KMS-11 (cell line): ENCODE results near the gene MLPH.

Source experiments
- H2AFZ ChIP-seq: fragments of 200-600 bp; sonication (generic); 2 replicates; pipeline ENCODE4 v1.6.1; 2016; ENCODE audit warnings: antibody characterized with exemption, mixed run types, low read depth
- H3K27ac ChIP-seq: fragments of 200-600 bp; sonication (generic); 2 replicates; pipeline ENCODE4 v1.6.1; 2016; ENCODE audit warnings: mild to moderate bottlenecking, mixed run types
- H3K27me3 ChIP-seq: fragments of 200-600 bp; sonication (generic); 2 replicates; pipeline ENCODE4 v1.6.1; 2017; ENCODE audit warnings: mild to moderate bottlenecking, low read depth, mixed run types, moderate library complexity; ENCODE audit not compliant: insufficient read depth
- H3K36me3 ChIP-seq: fragments of 200-600 bp; sonication (generic); 2 replicates; pipeline ENCODE4 v1.6.1; 2017; ENCODE audit warnings: mild to moderate bottlenecking, mixed run types; ENCODE audit not compliant: insufficient read depth
- H3K4me1 ChIP-seq: fragments of 200-600 bp; sonication (generic); 2 replicates; pipeline ENCODE4 v1.6.1; 2016; ENCODE audit warnings: mild to moderate bottlenecking, low read depth, mixed run types; ENCODE audit not compliant: poor library complexity, severe bottlenecking
- H3K4me2 ChIP-seq: fragments of 200-600 bp; sonication (generic); 2 replicates; pipeline ENCODE4 v1.7.0; 2016; ENCODE audit warnings: mild to moderate bottlenecking, mixed run types
- H3K4me3 ChIP-seq: fragments of 200-600 bp; sonication (generic); IDR thresholded peaks from 2 replicates; pipeline ENCODE4 v1.6.1; 2017; ENCODE audit warnings: low read depth, low read length, mixed read lengths; ENCODE audit not compliant: insufficient read depth
- H3K79me2 ChIP-seq: fragments of 200-600 bp; sonication (generic); 2 replicates; pipeline ENCODE4 v1.6.1; 2016; ENCODE audit warnings: low read depth, mixed run types; ENCODE audit not compliant: insufficient read depth
- H3K9ac ChIP-seq: fragments of 200-600 bp; sonication (generic); 2 replicates; pipeline ENCODE4 v1.6.1; 2016; ENCODE audit warnings: mild to moderate bottlenecking, mixed run types
- H4K20me1 ChIP-seq: fragments of 200-600 bp; sonication (generic); 2 replicates; pipeline ENCODE4 v1.6.1; 2016; ENCODE audit warnings: mild to moderate bottlenecking, mixed run types; ENCODE audit not compliant: insufficient read depth
- CTCF ChIP-seq: fragments of 200-600 bp; sonication (generic); conservative IDR thresholded peaks from 2 replicates; pipeline ENCODE4 v1.6.1; 2017; ENCODE audit warnings: low read depth, mild to moderate bottlenecking, antibody characterized with exemption, low read length, moderate library complexity, mixed read lengths

MLPH gene

GRCh38 chr2:237458519-237458918, 28.5 kb upstream of the MLPH start:
- no peaks in the 10 kb centered on the region for H4K20me1 ChIP-seq
- no peak overlapping the region for H3K4me2 ChIP-seq
- TF ChIP-seq CTCF: no peak
- no peak overlapping the region for H3K4me3 ChIP-seq
- H3K27me3 ChIP-seq: no peaks in the 10 kb centered on the region
- H2AFZ ChIP-seq: no peak overlapping the region
- no peaks in the 10 kb centered on the region for H3K36me3 ChIP-seq
- H3K9ac ChIP-seq: no peak overlapping the region
- no peak overlapping the region for H3K27ac ChIP-seq
- H3K79me2 ChIP-seq: no peaks in the 10 kb centered on the region
- H3K4me1 ChIP-seq: no peaks in the 10 kb centered on the region

- Histone ChIP-seq H3K79me2 (no peaks in the 10 kb centered on the region), H3K27ac (no peak overlapping the region), H2AFZ (no peak overlapping the region), H3K4me1 (no peaks in the 10 kb centered on the region), H3K36me3 (no peaks in the 10 kb centered on the region), H4K20me1 (no peaks in the 10 kb centered on the region), H3K4me2 (no peak overlapping the region), H3K27me3 (no peaks in the 10 kb centered on the region), H3K4me3 (no peak overlapping the region), H3K9ac (no peak overlapping the region)
- no peak for TF ChIP-seq CTCF
Measured at GRCh38 chr2:237459226-237459625, 27.8 kb upstream of the MLPH start.

- H2AFZ ChIP-seq: no peak overlapping the region
- no peak overlapping the region for H3K9ac ChIP-seq
- no peak overlapping the region for H3K4me2 ChIP-seq
- H3K27ac ChIP-seq: no peak overlapping the region
- TF ChIP-seq CTCF: no peak
- no peaks in the 10 kb centered on the region for H3K36me3 ChIP-seq
- H3K27me3 ChIP-seq: no peaks in the 10 kb centered on the region
- no peaks in the 10 kb centered on the region for H3K79me2 ChIP-seq
- H3K4me3 ChIP-seq: no peak overlapping the region
- H3K4me1 ChIP-seq: no peaks in the 10 kb centered on the region
- H4K20me1 ChIP-seq: no peaks in the 10 kb centered on the region
Measured at GRCh38 chr2:237459741-237460174, 27.3 kb upstream of the MLPH start.

GRCh38 chr2:237464757-237465391, 22.2 kb upstream of the MLPH start:
- Histone ChIP-seq H3K4me1 (no peaks in the 10 kb centered on the region), H3K9ac (no peak overlapping the region), H3K4me3 (no peak overlapping the region), H3K79me2 (no peaks in the 10 kb centered on the region), H4K20me1 (no peaks in the 10 kb centered on the region), H3K27ac (no peak overlapping the region), H2AFZ (no peak overlapping the region), H3K36me3 (no peaks in the 10 kb centered on the region), H3K27me3 (no peaks in the 10 kb centered on the region), H3K4me2 (no peak overlapping the region)
- no peak for TF ChIP-seq CTCF
